Lung (tissue), 12 donors: Measurements from ENCODE around the gene FAM117B. TPM values are rescaled to one million over a fixed set of nuclear protein-coding genes. Genes with fewer than 3 reads are reported as not detected.
A peak's percentile ranks its signal among the peaks of the same experiment; 100 is the strongest.

Source experiments
- ATAC-seq: fragments of 200-7000 bp; cut with Tn5 transposase; one replicate; pipeline ENCODE4 v1.9.1; 2020; ENCODE audit warnings: moderate number of reproducible peaks; ENCODE audit not compliant: insufficient read depth, low FRiP score
- DNase-seq, 3 donors: peaks; one replicate each; pipeline ENCODE4 v3.0.0-alpha.2; 2013 to 2017
- H3K27ac ChIP-seq, 2 donors: one replicate each; pipeline ENCODE4 v1.5.1; 2013; ENCODE audit warnings: mild to moderate bottlenecking in 2 of 2, moderate library complexity in 2 of 2, control low read depth in 1 of 2, inconsistent platforms in 1 of 2, low read depth in 1 of 2, low read length in 1 of 2
- H3K27me3 ChIP-seq, 3 donors: one replicate each; pipeline ENCODE4 v1.5.1; 2013; ENCODE audit warnings: low read length in 2 of 3; ENCODE audit not compliant: control insufficient read depth in 3 of 3, insufficient read depth in 3 of 3
- H3K36me3 ChIP-seq, 4 donors: one replicate each; pipeline ENCODE4 v1.5.1; 2013; ENCODE audit warnings: low read length in 4 of 4, mild to moderate bottlenecking in 1 of 4, moderate library complexity in 1 of 4; ENCODE audit not compliant: control insufficient read depth in 4 of 4, insufficient read depth in 4 of 4
- H3K4me1 ChIP-seq, 5 donors: one replicate each; pipeline ENCODE4 v1.5.1; 2013; ENCODE audit warnings: low read length in 5 of 5, mild to moderate bottlenecking in 2 of 5, moderate library complexity in 1 of 5; ENCODE audit not compliant: control insufficient read depth in 5 of 5, insufficient read depth in 5 of 5
- H3K4me3 ChIP-seq: one replicate; pipeline ENCODE4 v1.5.1; 2013; ENCODE audit warnings: mild to moderate bottlenecking, control low read depth, moderate library complexity
- H3K9ac ChIP-seq, 2 donors: one replicate each; pipeline ENCODE4 v1.5.1; 2013; ENCODE audit warnings: low read length in 2 of 2, control low read depth in 1 of 2; ENCODE audit not compliant: insufficient read depth in 1 of 2
- H3K9me3 ChIP-seq, 4 donors: one replicate each; pipeline ENCODE4 v1.5.1; 2013; ENCODE audit warnings: low read length in 3 of 4, mild to moderate bottlenecking in 1 of 4, moderate library complexity in 1 of 4; ENCODE audit not compliant: control insufficient read depth in 4 of 4, insufficient read depth in 3 of 4
- WGBS, 2 donors: extraction: QIAGEN DNeasy Blood & Tissue Kit; methylation state at CpG; one replicate each; pipeline ENCODE4 v1.1.7; 2013; 5-methylcytosine and 5-hydroxymethylcytosine counted together
- polyA plus RNA-seq, 2 donors: library from polyadenylated mRNA; stranded (reverse); fragments of 200-250 nt; gene quantifications; one replicate each; pipeline ENCODE4 v1.2.1, GENCODE V29; 2013
- total RNA-seq, 2 donors: library from RNA; depleted of rRNA in 1 of 2; stranded (reverse); fragments of >200 nt in 1 of 2; gene quantifications; one replicate each; pipeline ENCODE4 v1.2.1, GENCODE V29; 2014 to 2021
- TF ChIP-seq, protein P1 (sequence below): IDR thresholded peaks from 2 replicates; pipeline ENCODE4 v1.5.1; 2012; ENCODE audit warnings: mild to moderate bottlenecking; ENCODE audit errors: control extremely low read depth, extremely low read depth
- donor health status: control.
- donor health status: control.
- donor health status: Bipolar disorder and iron deficiency.
- donor health status: healthy.
- donor health status: DM: yes; HTN: yes; CAD: no.

FAM117B gene
- total and polyA plus RNA-seq, 4 donors, result 1.4 to 19.9 (median 4.5) TPM

DNA sequence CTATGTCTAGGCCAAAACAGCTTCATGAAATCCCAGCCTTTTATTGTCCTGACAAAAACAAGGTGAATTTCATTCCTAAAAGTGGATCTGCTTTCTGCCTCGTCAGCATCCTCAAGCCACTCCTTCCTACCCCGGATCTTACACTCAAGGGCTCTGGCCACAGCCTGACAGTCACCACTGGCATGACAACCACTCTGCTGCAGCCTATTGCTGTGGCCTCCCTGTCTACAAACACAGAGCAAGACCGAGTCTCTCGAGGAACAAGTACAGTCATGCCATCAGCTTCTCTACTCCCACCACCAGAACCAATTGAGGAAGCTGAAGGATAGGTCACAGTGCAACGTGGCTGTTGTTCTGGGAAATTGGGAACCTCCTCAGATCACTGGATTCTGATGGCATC is 130.7 kb downstream of the FAM117B start:
- Histone ChIP-seq H3K27ac (no peak overlapping the region), H3K9ac (no peak overlapping the region), H3K4me1 (peaks cover 0 to 20% (median 2%) of the 10 kb centered on the region in 5 donors), H3K4me3 (no peak overlapping the region), H3K36me3 (peaks cover 0 to 24% (median 7%) of the 10 kb centered on the region in 4 donors), H3K9me3 (no peaks in the 10 kb centered on the region), H3K27me3 (no peaks in the 10 kb centered on the region)
- 67 to 73% methylated on average over 5 of the region's 5 CpGs for WGBS, 2 donors
- DNase-seq, result no peak
- no peak for ATAC-seq
- TF ChIP-seq, protein P1, sequence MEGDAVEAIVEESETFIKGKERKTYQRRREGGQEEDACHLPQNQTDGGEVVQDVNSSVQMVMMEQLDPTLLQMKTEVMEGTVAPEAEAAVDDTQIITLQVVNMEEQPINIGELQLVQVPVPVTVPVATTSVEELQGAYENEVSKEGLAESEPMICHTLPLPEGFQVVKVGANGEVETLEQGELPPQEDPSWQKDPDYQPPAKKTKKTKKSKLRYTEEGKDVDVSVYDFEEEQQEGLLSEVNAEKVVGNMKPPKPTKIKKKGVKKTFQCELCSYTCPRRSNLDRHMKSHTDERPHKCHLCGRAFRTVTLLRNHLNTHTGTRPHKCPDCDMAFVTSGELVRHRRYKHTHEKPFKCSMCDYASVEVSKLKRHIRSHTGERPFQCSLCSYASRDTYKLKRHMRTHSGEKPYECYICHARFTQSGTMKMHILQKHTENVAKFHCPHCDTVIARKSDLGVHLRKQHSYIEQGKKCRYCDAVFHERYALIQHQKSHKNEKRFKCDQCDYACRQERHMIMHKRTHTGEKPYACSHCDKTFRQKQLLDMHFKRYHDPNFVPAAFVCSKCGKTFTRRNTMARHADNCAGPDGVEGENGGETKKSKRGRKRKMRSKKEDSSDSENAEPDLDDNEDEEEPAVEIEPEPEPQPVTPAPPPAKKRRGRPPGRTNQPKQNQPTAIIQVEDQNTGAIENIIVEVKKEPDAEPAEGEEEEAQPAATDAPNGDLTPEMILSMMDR, result no peak

GRCh38 chr2:202768273-202768672 is 133.5 kb downstream of the FAM117B start:
- Histone ChIP-seq H3K27ac (no peak overlapping the region), H3K27me3 (no peaks in the 10 kb centered on the region), H3K9me3 (no peaks in the 10 kb centered on the region), H3K9ac (no peak overlapping the region), H3K36me3 (peaks cover under 1 to 24% (median 8%) of the 10 kb centered on the region in 4 donors), H3K4me1 (peaks cover 0 to 22% (median 4%) of the 10 kb centered on the region in 5 donors), H3K4me3 (no peak overlapping the region)
- ATAC-seq, result no peak
- no peak for DNase-seq
- TF ChIP-seq, protein P1, result no peak

DNA sequence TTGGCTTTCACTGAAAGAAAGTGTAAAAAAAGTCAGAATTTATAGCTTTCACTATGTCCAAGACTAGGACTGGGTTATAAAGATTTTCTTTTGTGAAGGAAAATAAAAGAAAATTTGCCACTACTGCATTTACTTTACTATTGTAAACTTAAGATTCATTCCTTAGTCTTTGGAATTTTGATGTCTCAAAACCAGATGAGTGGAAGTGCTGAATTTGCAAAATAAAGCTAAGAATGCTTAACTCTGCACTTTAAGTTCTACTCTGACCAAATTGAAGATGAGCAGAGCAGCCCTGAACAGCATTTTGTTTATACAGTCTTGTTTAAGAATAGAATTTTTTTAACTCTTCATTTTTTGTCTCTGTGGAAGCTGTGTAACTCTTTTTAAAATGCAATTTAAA is 134.4 kb downstream of the FAM117B start:
- Histone ChIP-seq H3K4me3 (no peak overlapping the region), H3K36me3 (peaks cover 3 to 23% (median 8%) of the 10 kb centered on the region in 4 donors), H3K9ac (no peak overlapping the region), H3K4me1 (peaks cover 0 to 22% (median 4%) of the 10 kb centered on the region in 5 donors), H3K27me3 (no peaks in the 10 kb centered on the region), H3K27ac (no peak overlapping the region), H3K9me3 (no peaks in the 10 kb centered on the region)
- no peak for ATAC-seq
- peak in 2 of 3 donors; percentile 52 to 53 for DNase-seq
- TF ChIP-seq, protein P1, result no peak

- ATAC-seq (no peak), DNase-seq (no peak)
- Histone ChIP-seq H3K4me1 (peaks cover 0 to 22% (median 4%) of the 10 kb centered on the region in 5 donors), H3K36me3 (peaks cover 0 to 12% (median 5%) of the 10 kb centered on the region in 4 donors), H3K27me3 (no peaks in the 10 kb centered on the region), H3K9ac (no peak overlapping the region), H3K4me3 (no peak overlapping the region), H3K27ac (no peak overlapping the region), H3K9me3 (no peaks in the 10 kb centered on the region)
- WGBS, 2 donors, result 88 to 97% methylated on average over 1 of the region's 1 CpG
- TF ChIP-seq, protein P1, result no peak
These were observed 136.6 kb downstream of the FAM117B start for GRCh38 chr2:202771336-202771735.
